ENCODE measurements around the gene TP53INP2. TPM values are rescaled to one million over a fixed set of nuclear protein-coding genes. Genes with fewer than 3 reads are reported as not detected.

The TP53INP2 gene
- total and polyA plus RNA-seq, 9 of the 15 experiments (the other 6 are each of a cell fraction or from before 2014, with no cell fraction given) = 0.43 to 5.0 (median 1.3) TPM

DNA sequence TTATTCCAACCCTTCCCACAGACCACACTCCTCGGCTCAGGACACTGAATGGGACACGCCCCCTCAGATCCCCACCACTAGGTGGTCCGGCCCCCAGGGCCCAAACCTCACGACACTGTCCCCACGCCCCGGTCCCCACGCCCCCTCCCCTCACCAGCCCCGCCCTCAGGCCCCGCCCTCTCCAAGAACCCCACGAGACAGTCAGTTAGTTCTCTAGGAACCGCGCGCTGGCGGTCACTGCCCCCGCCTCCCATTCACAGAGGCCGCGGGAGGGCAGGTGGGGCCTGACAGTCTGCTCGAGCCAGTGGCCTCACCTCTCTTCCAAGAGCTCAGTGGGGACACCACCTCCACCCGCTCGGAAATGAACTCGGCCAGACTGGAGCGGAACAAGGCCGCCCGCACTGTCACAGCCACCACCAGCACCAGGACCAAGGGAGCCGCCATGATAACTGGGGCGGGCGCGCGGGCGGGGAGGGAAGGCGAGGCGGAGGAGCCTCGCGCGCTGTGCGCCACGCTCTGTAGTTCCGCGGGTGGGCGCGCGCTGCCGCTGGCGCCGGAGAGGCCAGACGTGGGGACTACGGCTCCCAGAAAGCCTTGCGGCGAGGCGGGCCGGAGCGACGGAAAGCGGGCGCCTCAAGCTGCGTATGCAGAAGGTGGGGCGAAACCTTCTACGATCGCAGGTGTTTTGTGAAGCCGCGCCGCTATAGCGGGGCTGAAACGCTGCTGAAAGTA is 27.3 kb upstream of the TP53INP2 start, which contains the start of gene PIGU (continued):
- no peak for TF ChIP-seq ZNF347 (CRISPR knock-in tag; IDR thresholded peaks at IDR 0.05; ENCODE audit: low read depth)
- TF ChIP-seq SUPT5H (IDR thresholded peaks at IDR 0.05) = peak; percentile 88

DNA sequence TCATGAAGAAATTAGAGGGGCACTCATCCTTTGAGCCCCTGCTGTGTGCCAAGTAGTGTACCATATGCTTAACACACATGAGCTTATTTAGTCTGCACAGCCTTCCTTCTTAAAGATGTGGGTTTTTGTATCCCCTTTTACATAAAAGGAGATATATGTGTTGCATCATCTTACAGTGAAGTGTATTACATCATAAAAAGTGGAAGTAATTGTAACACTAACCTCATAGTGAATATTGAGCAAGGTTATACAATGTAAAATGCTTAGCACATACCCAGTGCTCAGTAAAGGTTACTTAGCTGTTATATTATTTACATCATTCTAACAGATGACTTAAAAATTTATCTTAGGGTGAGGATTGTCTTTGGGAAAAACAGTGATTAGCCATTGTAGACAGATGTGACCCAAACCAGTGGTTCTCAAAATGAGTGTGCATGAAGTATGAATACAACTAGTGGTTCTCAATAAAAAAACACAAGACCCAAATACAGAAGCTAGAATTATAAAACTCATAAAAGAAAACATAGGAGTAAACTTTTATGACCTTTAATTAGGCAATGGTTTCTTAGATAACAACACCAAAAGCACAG is 23.5 kb upstream of the TP53INP2 start:
- Histone ChIP-seq H3K9me1 (ENCODE audit: control insufficient read depth, insufficient read depth, low read length) (no peaks in the 10 kb centered on the region), H2AFZ (ENCODE audit: low read depth, low read length) (0 out of 2 replicates have a peak overlapping the region, but pooled peaks have one; percentile 7), H3K4me2 (ENCODE audit: insufficient read depth, low read length) (no peak overlapping the region), H3K9ac (ENCODE audit: insufficient read depth in 1 of 2, low read depth in 2 of 2, low read length in 2 of 2) (0 out of 4 replicates have a peak overlapping the region, but pooled peaks of 1 of the 2 experiments have one; percentile 8), H3K27ac (ENCODE audit: extremely low read depth, low read depth, low read length) (peak overlapping the region; percentile 13; the same call in 2 of the 3 replicates), H3K4me3 (no peak overlapping the region), H3K4me1 (replicated peaks in 1 of 2; ENCODE audit: control insufficient read depth in 2 of 2, insufficient read depth in 2 of 2, low read length in 2 of 2) (peaks cover 5 to 10% of the 10 kb centered on the region in 2 experiments; a peak in 4 of 5 replicates), H3K9me3 (replicated peaks; ENCODE audit: control insufficient read depth, insufficient read depth, low read depth, low read length) (no peaks in the 10 kb centered on the region), H3K79me2 (ENCODE audit: control insufficient read depth, insufficient read depth, low read length) (peaks cover 13% of the 10 kb centered on the region), H4K20me1 (replicated peaks; ENCODE audit: control insufficient read depth, insufficient read depth, low read length) (no peaks in the 10 kb centered on the region), H3K27me3 (ENCODE audit: control insufficient read depth in 2 of 2, insufficient read depth in 2 of 2, low read length in 2 of 2) (no peaks in the 10 kb centered on the region), H3K36me3 (ENCODE audit: control insufficient read depth, insufficient read depth, low read length) (no peaks in the 10 kb centered on the region)
- no TSS peak for BruUV-seq (replicated peaks)
- ATAC-seq (no peak), DNase-seq (ENCODE audit: extremely low read depth in 1 of 4, low spot score in 3 of 4) (no peak), FAIRE-seq (no peak)
- POLR2A ChIA-PET = interaction anchor here (0.6 to 1.1 kb wide), 2 partner anchors 9 to 10 kb away, joined by 3 to 4 read pairs; no protein-coding TSS in a partner anchor
- in situ Hi-C loops (cut with MboI) (no loop called here), intact Hi-C loops (cut with micrococcal nuclease) (no loop called here)
- CTCF ChIA-PET (ENCODE audit: low intra/inter-chr PET ratio) = no interaction called here
- TF ChIP-seq, protein P1, sequence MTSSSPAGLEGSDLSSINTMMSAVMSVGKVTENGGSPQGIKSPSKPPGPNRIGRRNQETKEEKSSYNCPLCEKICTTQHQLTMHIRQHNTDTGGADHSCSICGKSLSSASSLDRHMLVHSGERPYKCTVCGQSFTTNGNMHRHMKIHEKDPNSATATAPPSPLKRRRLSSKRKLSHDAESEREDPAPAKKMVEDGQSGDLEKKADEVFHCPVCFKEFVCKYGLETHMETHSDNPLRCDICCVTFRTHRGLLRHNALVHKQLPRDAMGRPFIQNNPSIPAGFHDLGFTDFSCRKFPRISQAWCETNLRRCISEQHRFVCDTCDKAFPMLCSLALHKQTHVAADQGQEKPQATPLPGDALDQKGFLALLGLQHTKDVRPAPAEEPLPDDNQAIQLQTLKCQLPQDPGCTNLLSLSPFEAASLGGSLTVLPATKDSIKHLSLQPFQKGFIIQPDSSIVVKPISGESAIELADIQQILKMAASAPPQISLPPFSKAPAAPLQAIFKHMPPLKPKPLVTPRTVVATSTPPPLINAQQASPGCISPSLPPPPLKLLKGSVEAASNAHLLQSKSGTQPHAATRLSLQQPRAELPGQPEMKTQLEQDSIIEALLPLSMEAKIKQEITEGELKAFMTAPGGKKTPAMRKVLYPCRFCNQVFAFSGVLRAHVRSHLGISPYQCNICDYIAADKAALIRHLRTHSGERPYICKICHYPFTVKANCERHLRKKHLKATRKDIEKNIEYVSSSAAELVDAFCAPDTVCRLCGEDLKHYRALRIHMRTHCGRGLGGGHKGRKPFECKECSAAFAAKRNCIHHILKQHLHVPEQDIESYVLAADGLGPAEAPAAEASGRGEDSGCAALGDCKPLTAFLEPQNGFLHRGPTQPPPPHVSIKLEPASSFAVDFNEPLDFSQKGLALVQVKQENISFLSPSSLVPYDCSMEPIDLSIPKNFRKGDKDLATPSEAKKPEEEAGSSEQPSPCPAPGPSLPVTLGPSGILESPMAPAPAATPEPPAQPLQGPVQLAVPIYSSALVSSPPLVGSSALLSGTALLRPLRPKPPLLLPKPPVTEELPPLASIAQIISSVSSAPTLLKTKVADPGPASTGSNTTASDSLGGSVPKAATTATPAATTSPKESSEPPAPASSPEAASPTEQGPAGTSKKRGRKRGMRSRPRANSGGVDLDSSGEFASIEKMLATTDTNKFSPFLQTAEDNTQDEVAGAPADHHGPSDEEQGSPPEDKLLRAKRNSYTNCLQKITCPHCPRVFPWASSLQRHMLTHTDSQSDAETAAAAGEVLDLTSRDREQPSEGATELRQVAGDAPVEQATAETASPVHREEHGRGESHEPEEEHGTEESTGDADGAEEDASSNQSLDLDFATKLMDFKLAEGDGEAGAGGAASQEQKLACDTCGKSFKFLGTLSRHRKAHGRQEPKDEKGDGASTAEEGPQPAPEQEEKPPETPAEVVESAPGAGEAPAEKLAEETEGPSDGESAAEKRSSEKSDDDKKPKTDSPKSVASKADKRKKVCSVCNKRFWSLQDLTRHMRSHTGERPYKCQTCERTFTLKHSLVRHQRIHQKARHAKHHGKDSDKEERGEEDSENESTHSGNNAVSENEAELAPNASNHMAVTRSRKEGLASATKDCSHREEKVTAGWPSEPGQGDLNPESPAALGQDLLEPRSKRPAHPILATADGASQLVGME (CRISPR knock-in tag; IDR thresholded peaks at IDR 0.05) = no peak
- TF ChIP-seq, protein P2, sequence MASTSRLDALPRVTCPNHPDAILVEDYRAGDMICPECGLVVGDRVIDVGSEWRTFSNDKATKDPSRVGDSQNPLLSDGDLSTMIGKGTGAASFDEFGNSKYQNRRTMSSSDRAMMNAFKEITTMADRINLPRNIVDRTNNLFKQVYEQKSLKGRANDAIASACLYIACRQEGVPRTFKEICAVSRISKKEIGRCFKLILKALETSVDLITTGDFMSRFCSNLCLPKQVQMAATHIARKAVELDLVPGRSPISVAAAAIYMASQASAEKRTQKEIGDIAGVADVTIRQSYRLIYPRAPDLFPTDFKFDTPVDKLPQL (IDR thresholded peaks at IDR 0.05; ENCODE audit: extremely low read depth, insufficient read length) = no peak
- TF ChIP-seq MXI1 (IDR thresholded peaks at IDR 0.05; ENCODE audit: low read depth, low read length) (no peak), HMG20B (CRISPR knock-in tag; IDR thresholded peaks at IDR 0.05) (no peak), HLTF (IDR thresholded peaks at IDR 0.05) (no peak), SOX6 (IDR thresholded peaks at IDR 0.05) (peak; percentile 72), ZSCAN32 (CRISPR knock-in tag; IDR thresholded peaks at IDR 0.05) (peak; percentile 95), YY1 (IDR thresholded peaks at IDR 0.05; ENCODE audit: borderline replicate concordance in 1 of 3, control insufficient read depth in 1 of 3, extremely low read depth in 1 of 3, insufficient read depth in 3 of 3, insufficient read length in 1 of 3, insufficient replicate concordance in 2 of 3, low read depth in 1 of 3, low read length in 2 of 3) (no peak), KDM5B (IDR thresholded peaks at IDR 0.05; ENCODE audit: insufficient replicate concordance, low read depth, low read length) (no peak), TAL1 (IDR thresholded peaks at IDR 0.05) (0 out of 2 replicates have a peak, but pooled peaks have one; percentile 15), HEY1 (CRISPR knock-in tag; IDR thresholded peaks at IDR 0.05; ENCODE audit: borderline replicate concordance) (no peak), MECOM (CRISPR knock-in tag; IDR thresholded peaks at IDR 0.05) (peak; percentile 20; the same call in 1 of the 2 replicates)
